Testis (tissue), 3 donors: ENCODE data around the gene CAMTA2. TPM values are rescaled to one million over a fixed set of nuclear protein-coding genes. Genes with fewer than 3 reads are reported as not detected.

Source experiments
- DNase-seq: peaks from one replicate; pipeline ENCODE4 v3.0.0-alpha.2; 2019
- H3K27ac ChIP-seq, 2 donors: fragments of 200-600 bp; sonication (generic); one replicate each; pipeline ENCODE4 v1.5.1; 2019
- H3K27me3 ChIP-seq: fragments of 200-600 bp; sonication (generic); one replicate; pipeline ENCODE4 v1.5.1; 2019
- H3K36me3 ChIP-seq: fragments of 200-600 bp; sonication (generic); one replicate; pipeline ENCODE4 v1.5.1; 2017; ENCODE audit warnings: low read depth; ENCODE audit errors: missing control alignments
- H3K4me1 ChIP-seq: fragments of 200-600 bp; sonication (generic); one replicate; pipeline ENCODE4 v1.5.1; 2019
- H3K4me3 ChIP-seq, 2 donors: fragments of 200-600 bp; sonication (generic); one replicate each; pipeline ENCODE4 v1.5.1; 2017 to 2019
- H3K9me3 ChIP-seq: fragments of 200-600 bp; sonication (generic); one replicate; pipeline ENCODE4 v1.5.1; 2017
- CTCF ChIP-seq, 3 experiments: fragments of 450-650 bp in 2 of 3; fragments of 200-600 bp in 1 of 3; sonication (generic) in 1 of 3; IDR thresholded peaks; one replicate each; pipeline ENCODE4 v1.5.1; 2016 to 2019; ENCODE audit warnings: antibody characterized with exemption in 3 of 3, mild to moderate bottlenecking in 2 of 3, moderate library complexity in 1 of 3
- POLR2A ChIP-seq: fragments of 450-650 bp; IDR thresholded peaks from one replicate; pipeline ENCODE4 v1.6.1; 2017; ENCODE audit warnings: antibody characterized with exemption, mild to moderate bottlenecking, moderate library complexity
- whole genome bisulfite sequencing, 2 donors: methylation state at CpG; one replicate each; pipeline ENCODE4 v1.1.5; 2018; 5-methylcytosine and 5-hydroxymethylcytosine counted together
- intact Hi-C: fragments of 100-400 bp; cut with DNase I; formaldehyde crosslinking; loops from one replicate; pipeline ENCODE4 v1.15.1; 2023; ENCODE audit warnings: low total_unique reads
- polyA plus RNA-seq: library from polyadenylated mRNA; stranded (reverse); fragments of 350-450 nt; fragmentation: Illumina TruSeq; extraction: RNeasy Lipid Tissue Mini Kit (QIAGEN cat#74804); gene quantifications from one replicate; pipeline ENCODE4 v1.2.3, GENCODE V29; 2014; ENCODE audit warnings: low read depth, low replicate concordance; ENCODE audit not compliant: insufficient read depth
- total RNA-seq, 2 donors: library from RNA; depleted of rRNA; stranded (reverse); fragments of >200 nt; gene quantifications; one replicate each; pipeline ENCODE4 v1.2.3, GENCODE V29; 2016

CAMTA2 gene
- total and polyA plus RNA-seq, 3 donors from 2014 or later = 22.4 to 59.3 (median 51.3) TPM

GRCh38 chr17:4969551-4970173 is 17.8 kb downstream of the CAMTA2 start:
- no peak for DNase-seq
- Histone ChIP-seq H3K9me3 (no peaks in the 10 kb centered on the region), H3K27me3 (no peaks in the 10 kb centered on the region), H3K36me3 (no peaks in the 10 kb centered on the region), H3K4me3 (no peak overlapping the region), H3K27ac (peak overlapping the region in 1 of 2 donors; percentile 97), H3K4me1 (peaks cover 22% of the 10 kb centered on the region)
- TF ChIP-seq POLR2A = no peak
- TF ChIP-seq CTCF (IDR thresholded peaks at IDR 0.05) = no peak
- intact Hi-C loops = no loop called here
- 68 to 70% methylated on average over 15 to 16 of the region's 16 CpGs for WGBS, 2 donors

- Histone ChIP-seq H3K4me3 (no peak overlapping the region), H3K27ac (peak overlapping the region in 1 of 2 donors; percentile 97), H3K36me3 (no peaks in the 10 kb centered on the region), H3K27me3 (no peaks in the 10 kb centered on the region), H3K4me1 (peaks cover 22% of the 10 kb centered on the region), H3K9me3 (no peaks in the 10 kb centered on the region)
- 40 to 60% methylated on average over 15 of the region's 15 CpGs for WGBS, 2 donors
- no peak for DNase-seq
- TF ChIP-seq POLR2A = no peak
- TF ChIP-seq CTCF (IDR thresholded peaks at IDR 0.05) = no peak
- intact Hi-C loops = no loop called here
Observed at GRCh38 chr17:4969047-4969550, 18.4 kb downstream of the CAMTA2 start.

GRCh38 chr17:4968486-4969046 is 18.9 kb downstream of the CAMTA2 start:
- peak overlapping the region; percentile 87 to 97 for H3K27ac ChIP-seq
- TF ChIP-seq POLR2A = no peak
- TF ChIP-seq CTCF (IDR thresholded peaks at IDR 0.05) = no peak
- no peaks in the 10 kb centered on the region for H3K27me3 ChIP-seq
- peak; percentile 45 for DNase-seq
- H3K9me3 ChIP-seq = no peaks in the 10 kb centered on the region
- H3K4me1 ChIP-seq = peaks cover 22% of the 10 kb centered on the region
- no peaks in the 10 kb centered on the region for H3K36me3 ChIP-seq
- peak overlapping the region; percentile 67 to 76 for H3K4me3 ChIP-seq
- intact Hi-C loops = no loop called here
- WGBS, 2 donors = 16 to 23% methylated on average over 22 to 23 of the region's 23 CpGs

GRCh38 chr17:4967539-4968485 is 19.7 kb downstream of the CAMTA2 start, which contains the start of gene SPAG7:
Gene SPAG7 (minus strand): TSS chr17:4967817. CDS start chr17:4967804, 13 bp downstream.
- 0 to 1% methylated on average over 28 to 66 of the region's 66 CpGs for WGBS, 2 donors
- peaks cover 22% of the 10 kb centered on the region for H3K4me1 ChIP-seq
- H3K4me3 ChIP-seq = peak within 1 kb of the TSS; percentile 67 to 76
- peak within 1 kb of the TSS; percentile 87 to 97 for H3K27ac ChIP-seq
- peak; percentile 96 for DNase-seq
- no peaks in the 10 kb centered on the region for H3K36me3 ChIP-seq
- intact Hi-C loops = no loop called here
- H3K27me3 ChIP-seq = no peaks in the 10 kb centered on the region
- peak in 2 of 3 experiments; percentile 5 to 18 for TF ChIP-seq CTCF (IDR thresholded peaks at IDR 0.05)
- peak; percentile 23 for TF ChIP-seq POLR2A
- no peaks in the 10 kb centered on the region for H3K9me3 ChIP-seq
